ENCODE measurements around the gene DIDO1.

The DIDO1 gene

DNA sequence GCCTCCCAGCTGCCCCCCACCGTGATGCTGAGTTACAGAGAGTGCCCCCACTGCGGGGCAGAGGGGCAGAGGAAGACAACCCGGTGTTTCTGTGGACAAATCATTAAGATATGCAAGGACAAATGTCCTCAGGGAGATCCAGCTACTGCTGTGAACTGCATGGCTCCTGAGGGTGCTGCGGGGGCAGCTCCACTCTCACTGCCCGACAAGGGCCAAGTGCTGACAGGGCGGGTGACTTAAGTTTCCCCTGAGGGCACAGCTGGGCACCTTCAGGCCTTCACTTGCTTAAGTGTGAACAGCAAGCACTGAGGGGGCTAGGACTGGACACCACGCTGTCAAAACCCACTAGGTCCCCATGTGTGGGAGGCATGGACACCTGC is 38.5 kb downstream of the DIDO1 start:
- no peak for TF ChIP-seq FOXP2 (optimal IDR thresholded peaks at IDR 0.05; ENCODE audit: borderline replicate concordance, extremely low read depth, extremely low read length, insufficient read depth)
- no peak for TF ChIP-seq SIN3A (IDR thresholded peaks at IDR 0.05; ENCODE audit: borderline replicate concordance, insufficient read depth, low read length)
- no peak for TF ChIP-seq TAF1 (IDR thresholded peaks at IDR 0.05; ENCODE audit: borderline replicate concordance, insufficient read depth, low read length)
- no peak for TF ChIP-seq POLR2AphosphoS5 (IDR thresholded peaks at IDR 0.05; ENCODE audit: low read depth, low read length)
- TF ChIP-seq, protein P1, sequence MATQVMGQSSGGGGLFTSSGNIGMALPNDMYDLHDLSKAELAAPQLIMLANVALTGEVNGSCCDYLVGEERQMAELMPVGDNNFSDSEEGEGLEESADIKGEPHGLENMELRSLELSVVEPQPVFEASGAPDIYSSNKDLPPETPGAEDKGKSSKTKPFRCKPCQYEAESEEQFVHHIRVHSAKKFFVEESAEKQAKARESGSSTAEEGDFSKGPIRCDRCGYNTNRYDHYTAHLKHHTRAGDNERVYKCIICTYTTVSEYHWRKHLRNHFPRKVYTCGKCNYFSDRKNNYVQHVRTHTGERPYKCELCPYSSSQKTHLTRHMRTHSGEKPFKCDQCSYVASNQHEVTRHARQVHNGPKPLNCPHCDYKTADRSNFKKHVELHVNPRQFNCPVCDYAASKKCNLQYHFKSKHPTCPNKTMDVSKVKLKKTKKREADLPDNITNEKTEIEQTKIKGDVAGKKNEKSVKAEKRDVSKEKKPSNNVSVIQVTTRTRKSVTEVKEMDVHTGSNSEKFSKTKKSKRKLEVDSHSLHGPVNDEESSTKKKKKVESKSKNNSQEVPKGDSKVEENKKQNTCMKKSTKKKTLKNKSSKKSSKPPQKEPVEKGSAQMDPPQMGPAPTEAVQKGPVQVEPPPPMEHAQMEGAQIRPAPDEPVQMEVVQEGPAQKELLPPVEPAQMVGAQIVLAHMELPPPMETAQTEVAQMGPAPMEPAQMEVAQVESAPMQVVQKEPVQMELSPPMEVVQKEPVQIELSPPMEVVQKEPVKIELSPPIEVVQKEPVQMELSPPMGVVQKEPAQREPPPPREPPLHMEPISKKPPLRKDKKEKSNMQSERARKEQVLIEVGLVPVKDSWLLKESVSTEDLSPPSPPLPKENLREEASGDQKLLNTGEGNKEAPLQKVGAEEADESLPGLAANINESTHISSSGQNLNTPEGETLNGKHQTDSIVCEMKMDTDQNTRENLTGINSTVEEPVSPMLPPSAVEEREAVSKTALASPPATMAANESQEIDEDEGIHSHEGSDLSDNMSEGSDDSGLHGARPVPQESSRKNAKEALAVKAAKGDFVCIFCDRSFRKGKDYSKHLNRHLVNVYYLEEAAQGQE (IDR thresholded peaks at IDR 0.05; ENCODE audit: insufficient read depth in 1 of 2, low read depth in 2 of 2, low read length in 2 of 2) = no peak

DNA sequence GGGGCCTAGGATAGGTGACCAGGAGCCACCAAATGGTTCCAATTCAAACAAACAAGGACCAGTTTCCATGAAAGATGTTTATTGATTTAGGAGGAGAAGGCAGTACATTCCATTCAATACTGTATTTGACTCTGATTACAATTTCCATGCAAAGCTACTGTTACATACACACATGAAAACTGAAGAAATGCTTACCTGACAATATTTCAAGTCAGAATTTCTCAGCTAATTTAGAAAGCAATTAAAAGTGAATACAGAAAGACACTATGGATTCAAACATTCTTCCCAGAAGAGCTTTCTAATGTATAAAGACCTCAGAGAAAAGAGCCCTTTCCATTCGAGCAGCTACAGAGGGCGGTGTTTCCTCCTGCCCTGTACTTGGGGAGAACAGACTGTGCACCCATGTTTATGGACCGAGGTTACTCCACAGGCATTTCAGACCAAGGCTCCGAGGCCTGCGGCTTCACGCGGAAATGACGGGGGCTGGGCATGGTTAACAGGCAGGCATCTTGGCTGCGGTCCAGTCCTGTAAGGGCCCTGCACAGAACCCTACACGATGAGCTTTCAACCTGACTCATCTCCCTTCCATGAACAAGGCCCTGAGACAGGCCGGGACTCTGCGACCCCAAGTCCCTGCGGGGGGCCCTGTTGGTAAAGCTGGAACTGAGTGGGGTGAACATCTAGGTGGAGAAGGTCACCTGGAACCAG is 39.0 kb downstream of the DIDO1 start:
- TF ChIP-seq FOXP2 (optimal IDR thresholded peaks at IDR 0.05; ENCODE audit: borderline replicate concordance, extremely low read depth, extremely low read length, insufficient read depth) (no peak), SIN3A (IDR thresholded peaks at IDR 0.05; ENCODE audit: borderline replicate concordance, insufficient read depth, low read length) (no peak), TAF1 (IDR thresholded peaks at IDR 0.05; ENCODE audit: borderline replicate concordance, insufficient read depth, low read length) (no peak), POLR2AphosphoS5 (IDR thresholded peaks at IDR 0.05; ENCODE audit: low read depth, low read length) (no peak)
- TF ChIP-seq, protein P1 (IDR thresholded peaks at IDR 0.05; ENCODE audit: insufficient read depth in 1 of 2, low read depth in 2 of 2, low read length in 2 of 2) = no peak

DNA sequence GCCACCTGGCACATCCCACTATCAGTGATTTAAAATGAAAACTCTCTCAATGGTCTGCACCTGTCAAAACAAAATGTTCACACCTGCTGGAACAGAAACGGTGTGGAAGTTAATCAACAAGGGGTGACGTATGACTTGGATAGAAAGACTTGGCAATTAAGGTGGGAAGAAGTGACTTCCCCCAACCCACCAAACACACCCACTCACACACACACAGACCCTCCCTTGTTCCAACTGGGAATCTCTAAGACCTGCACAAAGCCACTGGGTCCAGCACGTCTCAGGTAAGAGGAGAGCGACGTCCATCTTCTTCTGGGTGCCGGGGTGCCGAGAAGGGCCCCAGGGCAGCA is 39.6 kb downstream of the DIDO1 start:
- TF ChIP-seq FOXP2 (optimal IDR thresholded peaks at IDR 0.05; ENCODE audit: borderline replicate concordance, extremely low read depth, extremely low read length, insufficient read depth) = no peak
- no peak for TF ChIP-seq SIN3A (IDR thresholded peaks at IDR 0.05; ENCODE audit: borderline replicate concordance, insufficient read depth, low read length)
- no peak for TF ChIP-seq TAF1 (IDR thresholded peaks at IDR 0.05; ENCODE audit: borderline replicate concordance, insufficient read depth, low read length)
- TF ChIP-seq POLR2AphosphoS5 (IDR thresholded peaks at IDR 0.05; ENCODE audit: low read depth, low read length) = no peak
- TF ChIP-seq, protein P1 (IDR thresholded peaks at IDR 0.05; ENCODE audit: insufficient read depth in 1 of 2, low read depth in 2 of 2, low read length in 2 of 2) = no peak

DNA sequence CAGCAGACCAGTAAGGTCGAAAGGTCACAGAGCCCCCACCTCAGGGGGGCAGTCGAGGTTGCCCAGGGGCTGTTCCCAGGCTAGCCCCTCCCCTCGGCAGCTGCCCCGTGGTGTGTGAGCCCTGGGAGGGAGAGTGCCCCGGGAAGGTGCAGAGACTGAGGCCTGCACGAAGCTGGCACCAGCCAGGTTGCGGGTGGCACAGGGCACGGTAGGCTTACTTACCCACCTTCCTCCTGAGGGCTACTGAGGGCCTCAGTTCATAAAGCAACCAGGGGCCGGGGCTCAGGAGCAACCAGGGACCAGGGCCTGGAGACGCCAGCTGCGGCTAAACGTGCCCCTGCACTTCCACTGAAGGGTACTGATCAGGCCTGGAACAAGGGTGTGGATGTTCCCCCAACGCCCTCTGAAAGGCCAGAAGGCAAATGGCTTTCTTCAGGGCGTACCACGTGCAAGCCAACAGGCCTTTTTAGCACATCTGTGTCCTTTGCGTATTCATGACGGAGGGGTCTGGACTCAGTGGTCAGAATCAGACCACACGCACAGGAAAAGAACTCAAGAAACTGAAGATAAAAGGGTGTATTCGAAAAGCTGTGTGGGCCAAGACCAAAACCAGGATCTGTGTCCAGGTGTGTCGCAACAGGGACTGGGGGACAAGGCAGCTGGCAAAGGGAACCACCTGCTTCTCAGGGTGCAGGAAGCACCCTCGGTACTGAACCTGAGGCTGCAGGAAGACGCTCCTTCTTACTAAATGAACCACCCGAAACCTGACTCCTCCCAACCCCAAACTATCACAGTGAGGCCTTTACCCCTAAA is 40.2 kb downstream of the DIDO1 start:
- TF ChIP-seq POLR2AphosphoS5 (IDR thresholded peaks at IDR 0.05; ENCODE audit: low read depth, low read length) (no peak), SIN3A (IDR thresholded peaks at IDR 0.05; ENCODE audit: borderline replicate concordance, insufficient read depth, low read length) (no peak), FOXP2 (optimal IDR thresholded peaks at IDR 0.05; ENCODE audit: borderline replicate concordance, extremely low read depth, extremely low read length, insufficient read depth) (no peak), TAF1 (IDR thresholded peaks at IDR 0.05; ENCODE audit: borderline replicate concordance, insufficient read depth, low read length) (no peak)
- TF ChIP-seq, protein P1 (IDR thresholded peaks at IDR 0.05; ENCODE audit: insufficient read depth in 1 of 2, low read depth in 2 of 2, low read length in 2 of 2) = no peak
